ENCODE data around the gene HNRNPM. TPM values are rescaled to one million over a fixed set of nuclear protein-coding genes. Genes with fewer than 3 reads are reported as not detected.

The HNRNPM gene
- total RNA-seq, 1 experiment from 2014 or later = 298 TPM

DNA sequence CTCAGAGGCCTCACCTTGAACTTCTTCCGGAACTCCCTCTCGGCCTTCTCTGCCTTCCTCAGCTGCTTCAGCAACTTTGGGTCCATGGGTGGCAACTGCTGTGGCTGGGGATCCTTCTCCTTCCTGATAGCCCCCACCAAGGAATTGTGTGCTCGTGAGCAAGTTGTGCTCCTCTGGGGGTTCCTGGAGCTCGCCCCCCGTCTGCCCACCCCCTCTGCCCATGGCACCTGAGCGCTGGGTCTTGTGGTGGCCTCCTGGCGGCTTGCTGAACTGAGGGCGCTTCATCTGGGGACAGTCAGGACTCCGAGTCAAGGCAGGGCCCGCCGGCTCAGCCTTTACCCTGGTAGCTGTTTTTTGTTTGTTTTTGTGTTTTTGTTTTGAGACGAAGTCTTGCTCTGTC lies 46.1 kb downstream of the HNRNPM start:
- RAD21 ChIA-PET (ENCODE audit: low non-redundant PET in 1 of 2, low total read pairs in 2 of 2, uncharacterized antibody in 2 of 2, unreplicated experiment in 2 of 2) = no interaction called here
- peaks cover 19 to 21% of the 10 kb centered on the region in 2 experiments; a peak in 3 of 4 replicates for H3K36me3 ChIP-seq (ENCODE audit: control insufficient read depth in 1 of 2, insufficient read depth in 2 of 2, low read length in 2 of 2)
- no peaks in the 10 kb centered on the region for H3K27me3 ChIP-seq (ENCODE audit: insufficient read depth, low read length)
- intact Hi-C loops (cut with micrococcal nuclease) = no loop called here
- H3K9me2 ChIP-seq (ENCODE audit: insufficient read depth) = no peaks in the 10 kb centered on the region
- POLR2A ChIA-PET = no interaction called here
- BruUV-seq (replicated peaks) = no TSS peak
- H3K9me3 ChIP-seq (ENCODE audit: control insufficient read depth in 1 of 2, insufficient read depth in 1 of 2, low read depth in 1 of 2, low read length in 2 of 2) = no peaks in the 10 kb centered on the region
- H3K4me3 ChIP-seq (replicated peaks in 1 of 2; ENCODE audit: low read depth in 1 of 2, low read length in 2 of 2) = no peak overlapping the region
- H2AFZ ChIP-seq (ENCODE audit: low read depth, low read length, poor library complexity, severe bottlenecking) = no peak overlapping the region
- ATAC-seq (no peak), DNase-seq (ENCODE audit: low read depth, low spot score) (no peak)
- CTCF ChIA-PET = no interaction called here
- H3K27ac ChIP-seq (ENCODE audit: low read depth, low read length) = no peak overlapping the region
- peaks cover 0 to 1% of the 10 kb centered on the region in 2 experiments; a peak in 1 of 4 replicates for H3K4me1 ChIP-seq (ENCODE audit: control insufficient read depth in 1 of 2, insufficient read depth in 2 of 2, low read length in 2 of 2)
- H3K4me2 ChIP-seq (ENCODE audit: low read length) = no peak overlapping the region
- no peaks in the 10 kb centered on the region for H4K20me1 ChIP-seq (ENCODE audit: insufficient read depth)
- H3K9ac ChIP-seq (ENCODE audit: low read length) = no peak overlapping the region
- TF ChIP-seq FOSL1 (IDR thresholded peaks at IDR 0.05; ENCODE audit: low read depth) (no peak), EGR1 (IDR thresholded peaks at IDR 0.05; ENCODE audit: low read depth) (no peak), ZNF274 (IDR thresholded peaks at IDR 0.05; ENCODE audit: low read depth, low read length) (no peak), SIN3A (IDR thresholded peaks at IDR 0.05; ENCODE audit: low read depth) (no peak), ZFX (IDR thresholded peaks at IDR 0.05) (no peak), TCF7L2 (IDR thresholded peaks at IDR 0.05; ENCODE audit: borderline replicate concordance, extremely low read depth, insufficient read depth, insufficient read length) (no peak), CEBPB (IDR thresholded peaks at IDR 0.05; ENCODE audit: low read depth) (no peak), EZH2 (IDR thresholded peaks at IDR 0.05) (no peak)
- TF ChIP-seq, protein P1, sequence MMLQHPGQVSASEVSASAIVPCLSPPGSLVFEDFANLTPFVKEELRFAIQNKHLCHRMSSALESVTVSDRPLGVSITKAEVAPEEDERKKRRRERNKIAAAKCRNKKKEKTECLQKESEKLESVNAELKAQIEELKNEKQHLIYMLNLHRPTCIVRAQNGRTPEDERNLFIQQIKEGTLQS (IDR thresholded peaks at IDR 0.05) = no peak
- TF ChIP-seq, protein P2, sequence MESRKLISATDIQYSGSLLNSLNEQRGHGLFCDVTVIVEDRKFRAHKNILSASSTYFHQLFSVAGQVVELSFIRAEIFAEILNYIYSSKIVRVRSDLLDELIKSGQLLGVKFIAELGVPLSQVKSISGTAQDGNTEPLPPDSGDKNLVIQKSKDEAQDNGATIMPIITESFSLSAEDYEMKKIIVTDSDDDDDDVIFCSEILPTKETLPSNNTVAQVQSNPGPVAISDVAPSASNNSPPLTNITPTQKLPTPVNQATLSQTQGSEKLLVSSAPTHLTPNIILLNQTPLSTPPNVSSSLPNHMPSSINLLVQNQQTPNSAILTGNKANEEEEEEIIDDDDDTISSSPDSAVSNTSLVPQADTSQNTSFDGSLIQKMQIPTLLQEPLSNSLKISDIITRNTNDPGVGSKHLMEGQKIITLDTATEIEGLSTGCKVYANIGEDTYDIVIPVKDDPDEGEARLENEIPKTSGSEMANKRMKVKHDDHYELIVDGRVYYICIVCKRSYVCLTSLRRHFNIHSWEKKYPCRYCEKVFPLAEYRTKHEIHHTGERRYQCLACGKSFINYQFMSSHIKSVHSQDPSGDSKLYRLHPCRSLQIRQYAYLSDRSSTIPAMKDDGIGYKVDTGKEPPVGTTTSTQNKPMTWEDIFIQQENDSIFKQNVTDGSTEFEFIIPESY (IDR thresholded peaks at IDR 0.05; ENCODE audit: extremely low read depth, insufficient replicate concordance, low read length) = no peak
- H3K79me2 ChIP-seq (ENCODE audit: insufficient read depth, low read length) = no peaks in the 10 kb centered on the region; the same call in 1 of the 2 replicates

All from HCT116 (cell line).